ENCODE measurements around the gene AREL1. TPM values are rescaled to one million over a fixed set of nuclear protein-coding genes. Genes with fewer than 3 reads are reported as not detected.

The AREL1 gene
- total RNA-seq, 2 experiments from 2014 or later, result 30.6 to 35.9 TPM

DNA sequence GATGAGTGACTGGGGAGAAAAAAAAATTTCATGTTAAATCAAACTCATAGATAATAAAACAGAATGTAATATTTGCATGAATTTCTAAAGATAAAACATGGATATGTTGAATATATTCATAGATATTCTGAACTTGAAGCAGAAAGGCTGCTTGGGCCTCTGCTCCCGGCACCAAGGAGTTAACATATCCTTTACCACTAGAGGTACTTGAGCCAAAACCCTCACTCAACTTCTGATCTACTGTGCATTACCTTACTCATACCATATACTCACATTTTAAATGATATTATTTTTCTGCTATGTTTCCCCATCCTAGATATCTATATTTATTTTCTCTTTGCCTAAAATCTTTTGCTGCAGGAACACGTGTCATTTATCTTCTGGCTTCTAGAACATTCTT lies 14.9 kb downstream of the AREL1 start:
- H3K36me3 ChIP-seq (ENCODE audit: insufficient read depth, low read length), result peaks cover 18% of the 10 kb centered on the region
- Mint-ChIP-seq H3K36me3 (ENCODE audit: low read depth) (peaks cover 52% of the 10 kb centered on the region), H3K4me1 (ENCODE audit: low read depth) (peaks cover 34% of the 10 kb centered on the region), H3K9me3 (peaks cover 4% of the 10 kb centered on the region), H3K27me3 (no peaks in the 10 kb centered on the region), H3K27ac (no peak overlapping the region), H3K4me3 (no peak overlapping the region)
- DNase-seq, result no peak
- CTCF ChIA-PET, result no interaction called here
- no peaks in the 10 kb centered on the region for H3K27me3 ChIP-seq (ENCODE audit: control insufficient read depth in 1 of 2, insufficient read depth in 2 of 2, low read length in 2 of 2)
- no peak for ATAC-seq (ENCODE audit: poor library complexity)
- TF ChIP-seq, protein P1, sequence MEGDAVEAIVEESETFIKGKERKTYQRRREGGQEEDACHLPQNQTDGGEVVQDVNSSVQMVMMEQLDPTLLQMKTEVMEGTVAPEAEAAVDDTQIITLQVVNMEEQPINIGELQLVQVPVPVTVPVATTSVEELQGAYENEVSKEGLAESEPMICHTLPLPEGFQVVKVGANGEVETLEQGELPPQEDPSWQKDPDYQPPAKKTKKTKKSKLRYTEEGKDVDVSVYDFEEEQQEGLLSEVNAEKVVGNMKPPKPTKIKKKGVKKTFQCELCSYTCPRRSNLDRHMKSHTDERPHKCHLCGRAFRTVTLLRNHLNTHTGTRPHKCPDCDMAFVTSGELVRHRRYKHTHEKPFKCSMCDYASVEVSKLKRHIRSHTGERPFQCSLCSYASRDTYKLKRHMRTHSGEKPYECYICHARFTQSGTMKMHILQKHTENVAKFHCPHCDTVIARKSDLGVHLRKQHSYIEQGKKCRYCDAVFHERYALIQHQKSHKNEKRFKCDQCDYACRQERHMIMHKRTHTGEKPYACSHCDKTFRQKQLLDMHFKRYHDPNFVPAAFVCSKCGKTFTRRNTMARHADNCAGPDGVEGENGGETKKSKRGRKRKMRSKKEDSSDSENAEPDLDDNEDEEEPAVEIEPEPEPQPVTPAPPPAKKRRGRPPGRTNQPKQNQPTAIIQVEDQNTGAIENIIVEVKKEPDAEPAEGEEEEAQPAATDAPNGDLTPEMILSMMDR (IDR thresholded peaks at IDR 0.05), result no peak
- no peak overlapping the region for H3K4me3 ChIP-seq (ENCODE audit: low read length)
- POLR2A ChIA-PET, result no interaction called here
- no peaks in the 10 kb centered on the region for H3K4me1 ChIP-seq (ENCODE audit: insufficient read depth, low read length)
- H3K9me3 ChIP-seq (ENCODE audit: control insufficient read depth in 1 of 2, insufficient read depth in 1 of 2, low read length in 2 of 2), result peaks cover 0 to 6% of the 10 kb centered on the region in 2 experiments
- H3K27ac ChIP-seq (ENCODE audit: low read depth in 1 of 2, low read length in 2 of 2), result no peak overlapping the region
- intact Hi-C loops (cut with DNase I, micrococcal nuclease), result no loop called here

DNA sequence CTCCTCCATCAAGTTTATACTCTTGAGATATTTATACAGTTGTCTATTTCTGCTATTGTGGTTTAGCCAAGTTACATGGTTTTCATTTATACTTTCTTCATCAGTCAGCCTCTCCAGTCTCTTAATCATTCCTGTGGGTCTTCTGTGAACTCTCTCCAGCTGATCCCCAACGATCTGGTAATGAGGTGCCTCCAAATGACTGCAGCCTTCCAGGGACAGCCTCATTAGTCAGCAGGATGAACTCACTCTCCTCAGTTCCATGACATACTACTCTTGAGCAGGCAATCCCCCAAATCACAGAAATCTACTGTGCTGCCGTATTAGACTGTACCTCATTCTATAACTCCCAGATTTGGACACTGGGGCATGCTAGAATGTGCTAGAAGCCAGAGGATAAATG lies 15.3 kb downstream of the AREL1 start:
- ChIA-PET POLR2A (no interaction called here), CTCF (no interaction called here)
- Histone ChIP-seq H3K4me1 (ENCODE audit: insufficient read depth, low read length) (no peaks in the 10 kb centered on the region), H3K27ac (ENCODE audit: low read depth in 1 of 2, low read length in 2 of 2) (no peak overlapping the region), H3K9me3 (ENCODE audit: control insufficient read depth in 1 of 2, insufficient read depth in 1 of 2, low read length in 2 of 2) (peaks cover 0 to 6% of the 10 kb centered on the region in 2 experiments), H3K36me3 (ENCODE audit: insufficient read depth, low read length) (peaks cover 18% of the 10 kb centered on the region), H3K27me3 (ENCODE audit: control insufficient read depth in 1 of 2, insufficient read depth in 2 of 2, low read length in 2 of 2) (no peaks in the 10 kb centered on the region), H3K4me3 (ENCODE audit: low read length) (no peak overlapping the region)
- intact Hi-C loops (cut with DNase I, micrococcal nuclease), result no loop called here
- Mint-ChIP-seq H3K9me3 (no peaks in the 10 kb centered on the region), H3K4me3 (no peak overlapping the region), H3K36me3 (ENCODE audit: low read depth) (peaks cover 48% of the 10 kb centered on the region), H3K4me1 (ENCODE audit: low read depth) (peaks cover 30% of the 10 kb centered on the region), H3K27me3 (no peaks in the 10 kb centered on the region), H3K27ac (no peak overlapping the region)
- TF ChIP-seq, protein P1 (IDR thresholded peaks at IDR 0.05), result no peak
- DNase-seq, result no peak
- ATAC-seq (ENCODE audit: poor library complexity), result no peak

DNA sequence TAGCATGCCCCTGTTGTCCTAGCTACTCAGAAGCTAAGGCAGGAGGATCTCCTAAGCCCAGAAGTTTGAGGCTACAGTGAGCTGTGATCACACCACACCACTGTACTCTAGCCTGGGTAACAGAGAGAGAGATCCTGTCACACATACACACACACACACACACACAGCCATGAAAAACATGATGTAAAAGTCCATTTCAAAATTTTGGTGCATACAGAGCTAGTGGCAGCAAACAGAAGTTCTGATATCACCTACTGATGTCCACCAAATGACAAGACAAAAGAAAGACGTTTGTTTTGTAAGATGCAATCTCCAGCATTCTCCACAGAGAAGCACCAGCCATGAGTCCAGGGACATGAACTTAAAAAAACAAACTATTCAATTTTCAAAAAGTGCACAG lies 15.9 kb downstream of the AREL1 start:
- Histone ChIP-seq H3K27me3 (ENCODE audit: control insufficient read depth in 1 of 2, insufficient read depth in 2 of 2, low read length in 2 of 2) (no peaks in the 10 kb centered on the region), H3K27ac (ENCODE audit: low read depth in 1 of 2, low read length in 2 of 2) (no peak overlapping the region)
- peaks cover 30% of the 10 kb centered on the region for H3K4me1 Mint-ChIP-seq (ENCODE audit: low read depth)

More for the DNA sequence above, 15.9 kb downstream of the AREL1 start:
- Mint-ChIP-seq H3K36me3 (ENCODE audit: low read depth) (peaks cover 51% of the 10 kb centered on the region), H3K4me3 (no peak overlapping the region), H3K27me3 (no peaks in the 10 kb centered on the region), H3K27ac (no peak overlapping the region), H3K9me3 (no peaks in the 10 kb centered on the region)
- H3K4me3 ChIP-seq (ENCODE audit: low read length), result no peak overlapping the region
- no peaks in the 10 kb centered on the region for H3K4me1 ChIP-seq (ENCODE audit: insufficient read depth, low read length)
- H3K9me3 ChIP-seq (ENCODE audit: control insufficient read depth in 1 of 2, insufficient read depth in 1 of 2, low read length in 2 of 2), result peaks cover 0 to 1% of the 10 kb centered on the region in 2 experiments
- TF ChIP-seq, protein P1 (IDR thresholded peaks at IDR 0.05), result no peak
- H3K36me3 ChIP-seq (ENCODE audit: insufficient read depth, low read length), result peaks cover 23% of the 10 kb centered on the region
- ChIA-PET CTCF (no interaction called here), POLR2A (no interaction called here)
- ATAC-seq (ENCODE audit: poor library complexity) (no peak), DNase-seq (no peak)
- intact Hi-C loops (cut with DNase I, micrococcal nuclease), result no loop called here

All from CD4-positive, alpha-beta T cell (primary cell).